ENCODE measurements around the gene GPX7. TPM values are rescaled to one million over a fixed set of nuclear protein-coding genes. Genes with fewer than 3 reads are reported as not detected.
A peak's percentile ranks its signal among the peaks of the same experiment; 100 is the strongest.

GPX7 gene
- total and polyA plus RNA-seq, 12 donors: 4.2 to 81.5 (median 15.5) TPM

- intact Hi-C loops (cut with DNase I): no loop called here
- TF ChIP-seq CTCF (IDR thresholded peaks at IDR 0.05) (no peak), POLR2A (IDR thresholded peaks at IDR 0.05) (no peak)
- H3K27ac ChIP-seq: no peak overlapping the region
- no peak for DNase-seq
- no peak overlapping the region for H3K4me3 ChIP-seq
- H3K9me3 ChIP-seq (replicated peaks in 1 of 3): no peaks in the 10 kb centered on the region
- no peaks in the 10 kb centered on the region for H3K27me3 ChIP-seq
- no peaks in the 10 kb centered on the region for H3K36me3 ChIP-seq (replicated peaks in 1 of 2)
- WGBS, 4 donors: 86 to 94% (median 94%) methylated on average over 7 of the region's 7 CpGs
- H3K4me1 ChIP-seq (replicated peaks in 1 of 2): peaks cover 12 to 23% of the 10 kb centered on the region in 2 donors
Observed at GRCh38 chr1:52599236-52599635, 2.9 kb upstream of the GPX7 start.

DNA sequence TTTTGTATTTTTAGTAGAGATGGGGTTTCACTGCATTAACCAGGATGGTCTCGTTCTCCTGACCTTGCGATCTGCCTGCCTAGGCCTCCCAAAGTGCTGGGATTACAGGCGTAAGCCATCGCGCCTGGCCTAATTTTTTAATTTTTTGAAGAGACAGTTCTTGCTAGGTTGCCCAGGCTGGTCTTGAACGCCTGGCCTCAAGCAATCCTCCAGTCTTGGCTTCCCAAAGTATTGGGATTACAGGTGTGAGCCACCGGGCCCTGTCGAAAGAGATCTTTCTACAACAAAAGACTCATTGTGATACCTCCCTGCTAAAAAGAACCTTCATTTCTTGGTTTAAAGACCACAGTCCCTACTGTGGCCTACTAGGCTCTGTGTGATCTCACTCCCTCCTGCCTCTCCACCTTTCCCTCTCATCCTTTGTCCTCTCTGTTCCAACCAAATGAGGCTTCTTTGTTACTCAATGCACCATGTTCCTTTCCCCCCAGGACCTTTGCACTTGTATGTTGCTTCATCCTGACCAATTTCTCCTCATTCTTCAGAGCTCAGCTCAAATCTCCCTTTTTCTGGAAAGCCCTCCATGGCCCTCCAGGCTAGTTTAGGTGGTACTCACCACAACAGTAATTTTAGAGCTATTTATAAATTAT, 1.5 kb upstream of the GPX7 start:
- no peak for DNase-seq
- 95 to 100% (median 98%) methylated on average over 8 of the region's 8 CpGs for WGBS, 4 donors
- Histone ChIP-seq H3K27ac (no peak overlapping the region), H3K4me1 (replicated peaks in 1 of 2) (peaks cover 12 to 26% of the 10 kb centered on the region in 2 donors), H3K9me3 (replicated peaks in 1 of 3) (no peaks in the 10 kb centered on the region), H3K4me3 (no peak overlapping the region), H3K36me3 (replicated peaks in 1 of 2) (no peaks in the 10 kb centered on the region), H3K27me3 (no peaks in the 10 kb centered on the region)
- TF ChIP-seq POLR2A (IDR thresholded peaks at IDR 0.05) (no peak), CTCF (IDR thresholded peaks at IDR 0.05) (no peak)
- intact Hi-C loops (cut with DNase I): no loop called here

GRCh38 chr1:52601519-52601918, 652 bp upstream of the GPX7 start:
- H3K4me3 ChIP-seq: peak overlapping the region in 1 of 4 donors; percentile 51
- peaks cover 12 to 26% of the 10 kb centered on the region in 2 donors for H3K4me1 ChIP-seq (replicated peaks in 1 of 2)
- DNase-seq: no peak
- intact Hi-C loops (cut with DNase I): no loop called here
- H3K27ac ChIP-seq: peak overlapping the region in 2 of 5 donors; percentile 80 to 87
- H3K27me3 ChIP-seq: no peaks in the 10 kb centered on the region
- H3K36me3 ChIP-seq (replicated peaks in 1 of 2): no peaks in the 10 kb centered on the region
- WGBS, 4 donors: 75 to 94% (median 83%) methylated on average over 3 of the region's 3 CpGs
- H3K9me3 ChIP-seq (replicated peaks in 1 of 3): no peaks in the 10 kb centered on the region
- TF ChIP-seq CTCF (IDR thresholded peaks at IDR 0.05) (no peak), POLR2A (IDR thresholded peaks at IDR 0.05) (no peak)

DNA sequence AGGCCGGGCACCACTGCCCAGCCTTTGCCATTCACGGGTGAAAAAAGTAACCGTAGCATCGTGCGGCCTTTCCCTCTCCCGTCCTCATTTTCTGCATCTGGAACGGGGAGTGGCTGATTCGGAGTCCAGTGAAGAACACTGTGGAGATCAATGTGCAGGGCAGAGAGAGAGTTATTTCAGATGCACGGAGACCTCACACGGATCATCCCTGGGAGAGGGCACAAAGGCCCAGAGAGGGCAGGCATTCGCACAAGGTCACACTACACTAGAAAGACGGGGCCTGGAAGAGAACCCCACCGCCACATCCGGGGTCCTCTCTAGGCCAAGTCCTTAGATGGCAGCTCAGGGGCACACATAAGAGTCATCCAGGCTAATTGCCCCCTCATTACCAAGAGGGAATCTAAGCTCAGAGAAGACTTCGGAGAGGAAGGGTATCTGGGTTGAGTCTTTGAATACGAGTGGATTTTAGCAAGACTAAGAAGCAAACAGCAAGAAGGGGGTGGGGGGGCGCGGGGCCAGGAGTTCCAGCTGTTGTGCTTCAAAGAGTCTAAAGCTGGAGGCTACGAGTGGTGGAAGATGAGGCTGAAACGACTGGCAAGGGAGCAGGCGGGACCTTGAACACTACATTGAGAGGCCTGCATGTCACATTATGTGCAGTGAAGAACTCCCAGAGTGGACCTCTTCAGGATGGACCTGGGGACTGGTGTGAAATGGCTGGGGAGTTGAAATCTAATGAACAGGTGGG, 857 bp downstream of the GPX7 start:
- no peak for TF ChIP-seq POLR2A (IDR thresholded peaks at IDR 0.05)
- TF ChIP-seq CTCF (IDR thresholded peaks at IDR 0.05): no peak
- H3K4me3 ChIP-seq: peak overlapping the region in 2 of 4 donors; percentile 33 to 59
- peaks cover 0 to 5% of the 10 kb centered on the region in 2 donors for H3K36me3 ChIP-seq (replicated peaks in 1 of 2)
- H3K9me3 ChIP-seq (replicated peaks in 1 of 3): no peaks in the 10 kb centered on the region
- DNase-seq: peak in 1 of 7 donors; percentile 16
- H3K27me3 ChIP-seq: no peaks in the 10 kb centered on the region
- H3K27ac ChIP-seq: peak overlapping the region in 4 of 5 donors; percentile 38 to 87 (median 80)
- WGBS, 4 donors: 33 to 42% (median 36%) methylated on average over 18 to 21 of the region's 21 CpGs
- peaks cover 12 to 26% of the 10 kb centered on the region in 2 donors for H3K4me1 ChIP-seq (replicated peaks in 1 of 2)
- intact Hi-C loops (cut with DNase I): no loop called here
